ENCODE data around the gene ARHGEF18.

ARHGEF18 gene

GRCh38 chr19:7349961-7350711 is 1.4 kb downstream of the ARHGEF18 start:
- Histone ChIP-seq H3K27me3 (ENCODE audit: insufficient read depth, poor library complexity, severe bottlenecking) (no peaks in the 10 kb centered on the region), H3K27ac (replicated peaks) (peak overlapping the region; percentile 96), H3K4me3 (replicated peaks; ENCODE audit: insufficient read depth, low read length) (peak overlapping the region; percentile 58)
- no peak; the same call in 1 of the 2 replicates for TF ChIP-seq SPI1 (IDR thresholded peaks at IDR 0.05; ENCODE audit: borderline replicate concordance, low read depth)
- TF ChIP-seq, protein P1, sequence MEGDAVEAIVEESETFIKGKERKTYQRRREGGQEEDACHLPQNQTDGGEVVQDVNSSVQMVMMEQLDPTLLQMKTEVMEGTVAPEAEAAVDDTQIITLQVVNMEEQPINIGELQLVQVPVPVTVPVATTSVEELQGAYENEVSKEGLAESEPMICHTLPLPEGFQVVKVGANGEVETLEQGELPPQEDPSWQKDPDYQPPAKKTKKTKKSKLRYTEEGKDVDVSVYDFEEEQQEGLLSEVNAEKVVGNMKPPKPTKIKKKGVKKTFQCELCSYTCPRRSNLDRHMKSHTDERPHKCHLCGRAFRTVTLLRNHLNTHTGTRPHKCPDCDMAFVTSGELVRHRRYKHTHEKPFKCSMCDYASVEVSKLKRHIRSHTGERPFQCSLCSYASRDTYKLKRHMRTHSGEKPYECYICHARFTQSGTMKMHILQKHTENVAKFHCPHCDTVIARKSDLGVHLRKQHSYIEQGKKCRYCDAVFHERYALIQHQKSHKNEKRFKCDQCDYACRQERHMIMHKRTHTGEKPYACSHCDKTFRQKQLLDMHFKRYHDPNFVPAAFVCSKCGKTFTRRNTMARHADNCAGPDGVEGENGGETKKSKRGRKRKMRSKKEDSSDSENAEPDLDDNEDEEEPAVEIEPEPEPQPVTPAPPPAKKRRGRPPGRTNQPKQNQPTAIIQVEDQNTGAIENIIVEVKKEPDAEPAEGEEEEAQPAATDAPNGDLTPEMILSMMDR (IDR thresholded peaks at IDR 0.05; ENCODE audit: insufficient read depth, low read length), result no peak
- TF ChIP-seq POLR2AphosphoS5 (IDR thresholded peaks at IDR 0.05; ENCODE audit: low read depth), result peak; percentile 92
- TF ChIP-seq REST (IDR thresholded peaks at IDR 0.05; ENCODE audit: insufficient replicate concordance, low read depth), result peak; percentile 54
- TF ChIP-seq GABPA (IDR thresholded peaks at IDR 0.05; ENCODE audit: low read depth), result no peak
- peak; percentile 72 to 85 for DNase-seq (ENCODE audit: low read depth in 1 of 2, low spot score in 1 of 2)

- H3K4me3 ChIP-seq (replicated peaks; ENCODE audit: insufficient read depth, low read length), result no peak overlapping the region
- no peak for DNase-seq (ENCODE audit: low read depth in 1 of 2, low spot score in 1 of 2)
- H3K27me3 ChIP-seq (ENCODE audit: insufficient read depth, poor library complexity, severe bottlenecking), result no peaks in the 10 kb centered on the region
- peak overlapping the region; percentile 19; the same call in 1 of the 2 replicates for H3K27ac ChIP-seq (replicated peaks)
- no peak for TF ChIP-seq SPI1 (IDR thresholded peaks at IDR 0.05; ENCODE audit: borderline replicate concordance, low read depth)
- TF ChIP-seq REST (IDR thresholded peaks at IDR 0.05; ENCODE audit: insufficient replicate concordance, low read depth), result no peak
- no peak for TF ChIP-seq POLR2AphosphoS5 (IDR thresholded peaks at IDR 0.05; ENCODE audit: low read depth)
- TF ChIP-seq, protein P1 (IDR thresholded peaks at IDR 0.05; ENCODE audit: insufficient read depth, low read length), result no peak
- TF ChIP-seq GABPA (IDR thresholded peaks at IDR 0.05; ENCODE audit: low read depth), result no peak
Observed at GRCh38 chr19:7351861-7352260, 3.1 kb downstream of the ARHGEF18 start.

GRCh38 chr19:7355151-7355820 is 6.5 kb downstream of the ARHGEF18 start:
- H3K27ac ChIP-seq (replicated peaks), result no peak overlapping the region
- H3K4me3 ChIP-seq (replicated peaks; ENCODE audit: insufficient read depth, low read length), result no peak overlapping the region

More at GRCh38 chr19:7355151-7355820, 6.5 kb downstream of the ARHGEF18 start:
- TF ChIP-seq SPI1 (IDR thresholded peaks at IDR 0.05; ENCODE audit: borderline replicate concordance, low read depth) (no peak), REST (IDR thresholded peaks at IDR 0.05; ENCODE audit: insufficient replicate concordance, low read depth) (no peak), GABPA (IDR thresholded peaks at IDR 0.05; ENCODE audit: low read depth) (no peak), POLR2AphosphoS5 (IDR thresholded peaks at IDR 0.05; ENCODE audit: low read depth) (no peak)
- TF ChIP-seq, protein P1 (IDR thresholded peaks at IDR 0.05; ENCODE audit: insufficient read depth, low read length), result no peak
- DNase-seq (ENCODE audit: low read depth in 1 of 2, low spot score in 1 of 2), result no peak
- H3K27me3 ChIP-seq (ENCODE audit: insufficient read depth, poor library complexity, severe bottlenecking), result no peaks in the 10 kb centered on the region
